GM18909 (cell line): ENCODE results near the gene SLC7A10.

ENCODE experiments used
- ATAC-seq: cut with Tn5 transposase; IDR thresholded peaks from one replicate; pipeline ENCODE4 v1.9.1; 2021; ENCODE audit warnings: mild to moderate bottlenecking; ENCODE audit not compliant: unreplicated experiment, poor library complexity

SLC7A10 gene

GRCh38 chr19:33225458-33225926 is at the start of gene SLC7A10:
TSS of gene SLC7A10 (minus strand) at chr19:33225850. CDS start at chr19:33225703, 147 bp downstream.
- ATAC-seq, result no peak

- ATAC-seq, result no peak
These were observed 49.3 kb upstream of the SLC7A10 start for GRCh38 chr19:33274663-33275558.

GRCh38 chr19:33273881-33274662 is 48.4 kb upstream of the SLC7A10 start:
- ATAC-seq, result no peak

GRCh38 chr19:33273065-33273736 is 47.6 kb upstream of the SLC7A10 start:
- ATAC-seq, result no peak

GRCh38 chr19:33271246-33272021 is 45.8 kb upstream of the SLC7A10 start:
- ATAC-seq, result no peak

GRCh38 chr19:33270769-33271168 is 45.1 kb upstream of the SLC7A10 start:
- ATAC-seq, result no peak

- ATAC-seq, result no peak
These were observed 43.4 kb upstream of the SLC7A10 start for GRCh38 chr19:33269016-33269415.

GRCh38 chr19:33268162-33268991 is 42.7 kb upstream of the SLC7A10 start:
- no peak for ATAC-seq

- ATAC-seq, result no peak
These were observed 42.1 kb upstream of the SLC7A10 start for GRCh38 chr19:33267706-33268105.

GRCh38 chr19:33266974-33267484 is 41.4 kb upstream of the SLC7A10 start:
- no peak for ATAC-seq

GRCh38 chr19:33264881-33265445 is 39.3 kb upstream of the SLC7A10 start:
- ATAC-seq, result no peak

GRCh38 chr19:33263325-33264023 is 37.8 kb upstream of the SLC7A10 start:
- ATAC-seq, result no peak

- no peak for ATAC-seq
These were observed 36.0 kb upstream of the SLC7A10 start for GRCh38 chr19:33261511-33262189.

GRCh38 chr19:33260628-33261418 is 35.2 kb upstream of the SLC7A10 start:
- ATAC-seq, result no peak

- ATAC-seq, result no peak
These were observed 33.9 kb upstream of the SLC7A10 start for GRCh38 chr19:33259539-33259938.

GRCh38 chr19:33257828-33258227 is 32.2 kb upstream of the SLC7A10 start:
- no peak for ATAC-seq

- ATAC-seq, result no peak
These were observed 30.6 kb upstream of the SLC7A10 start for GRCh38 chr19:33256261-33256660.
